GM12891 (cell line): ENCODE data around the gene RBM26.

Experiments
- PAX5 ChIP-seq: IDR thresholded peaks from 2 replicates; pipeline ENCODE4 v1.6.1; 2011; ENCODE audit warnings: low read length, moderate library complexity, mild to moderate bottlenecking; ENCODE audit not compliant: insufficient read depth, severe bottlenecking
- POLR2A ChIP-seq: IDR thresholded peaks from 2 replicates; pipeline ENCODE4 v1.6.1; 2011; ENCODE audit warnings: low read depth, low read length, control low read depth
- POLR2AphosphoS5 ChIP-seq: IDR thresholded peaks from 2 replicates; pipeline ENCODE4 v1.6.1; 2011; ENCODE audit warnings: low read depth, low read length, control low read depth
- SPI1 ChIP-seq: IDR thresholded peaks from 2 replicates; pipeline ENCODE4 v1.6.1; 2011; ENCODE audit warnings: low read depth, low read length, control low read depth
- TAF1 ChIP-seq: IDR thresholded peaks from 2 replicates; pipeline ENCODE4 v1.6.1; 2011; ENCODE audit warnings: low read depth, low read length, control low read depth

DNA sequence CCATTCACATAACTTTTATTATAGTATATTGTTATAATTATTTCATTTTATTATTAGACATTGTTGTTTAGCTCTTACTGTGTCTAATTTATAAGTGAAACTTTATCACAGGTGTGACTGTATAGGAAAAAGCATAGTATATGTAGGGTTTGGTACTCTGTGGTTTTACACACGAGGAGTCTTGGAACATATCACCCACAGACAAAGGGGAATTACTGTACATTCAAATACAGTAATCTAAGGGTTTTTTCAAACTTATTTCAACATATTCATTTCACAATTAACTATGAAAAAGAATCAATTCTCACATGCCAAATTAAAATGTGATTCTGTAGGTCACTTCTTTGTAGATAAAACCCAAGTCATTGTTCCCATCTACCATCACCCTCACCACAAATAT lies 46.0 kb downstream of the RBM26 start:
- TF ChIP-seq POLR2A, result no peak
- TF ChIP-seq SPI1, result no peak
- TF ChIP-seq POLR2AphosphoS5, result no peak
- no peak for TF ChIP-seq TAF1
- TF ChIP-seq PAX5, result no peak
